Measurements from ENCODE around the gene CHURC1.

Gene CHURC1

GRCh38 chr14:64942531-64943111, 28.4 kb downstream of the CHURC1 start, which contains the start of gene GPX2:
TSS of gene GPX2 (minus strand) at chr14:64942745. CDS start at chr14:64942726, 19 bp downstream.
- no peak within 1 kb of the TSS for H3K9ac ChIP-seq (ENCODE audit: low read length)
- no peak within 1 kb of the TSS for H3K4me3 ChIP-seq (ENCODE audit: low read length)
- no peaks in the 10 kb centered on the region for H3K9me3 ChIP-seq (ENCODE audit: control insufficient read depth, low read depth, low read length)
- no peaks in the 10 kb centered on the region for H3K27me3 ChIP-seq (ENCODE audit: control insufficient read depth, insufficient read depth, low read length)
- no peak within 1 kb of the TSS for H3K27ac ChIP-seq (ENCODE audit: low read length)
- no peaks in the 10 kb centered on the region for H3K36me3 ChIP-seq (ENCODE audit: control insufficient read depth, low read depth, low read length)
- H3K4me1 ChIP-seq (ENCODE audit: control insufficient read depth, low read depth, low read length) = peaks cover 5% of the 10 kb centered on the region

GRCh38 chr14:64943556-64943955, 29.3 kb downstream of the CHURC1 start:
- Histone ChIP-seq H3K36me3 (ENCODE audit: control insufficient read depth, low read depth, low read length) (peaks cover 2% of the 10 kb centered on the region), H3K4me3 (ENCODE audit: low read length) (no peak overlapping the region), H3K4me1 (ENCODE audit: control insufficient read depth, low read depth, low read length) (peaks cover 5% of the 10 kb centered on the region), H3K9me3 (ENCODE audit: control insufficient read depth, low read depth, low read length) (no peaks in the 10 kb centered on the region), H3K9ac (ENCODE audit: low read length) (no peak overlapping the region), H3K27ac (ENCODE audit: low read length) (no peak overlapping the region), H3K27me3 (ENCODE audit: control insufficient read depth, insufficient read depth, low read length) (no peaks in the 10 kb centered on the region)

GRCh38 chr14:64944041-64944440, 29.8 kb downstream of the CHURC1 start:
- H3K9me3 ChIP-seq (ENCODE audit: control insufficient read depth, low read depth, low read length) = no peaks in the 10 kb centered on the region
- H3K27ac ChIP-seq (ENCODE audit: low read length) = no peak overlapping the region
- H3K27me3 ChIP-seq (ENCODE audit: control insufficient read depth, insufficient read depth, low read length) = no peaks in the 10 kb centered on the region
- peaks cover 2% of the 10 kb centered on the region for H3K36me3 ChIP-seq (ENCODE audit: control insufficient read depth, low read depth, low read length)
- peaks cover 5% of the 10 kb centered on the region for H3K4me1 ChIP-seq (ENCODE audit: control insufficient read depth, low read depth, low read length)
- no peak overlapping the region for H3K9ac ChIP-seq (ENCODE audit: low read length)
- H3K4me3 ChIP-seq (ENCODE audit: low read length) = no peak overlapping the region

- no peak overlapping the region for H3K4me3 ChIP-seq (ENCODE audit: low read length)
- H3K4me1 ChIP-seq (ENCODE audit: control insufficient read depth, low read depth, low read length) = peaks cover 5% of the 10 kb centered on the region
- peaks cover 2% of the 10 kb centered on the region for H3K36me3 ChIP-seq (ENCODE audit: control insufficient read depth, low read depth, low read length)
- H3K9ac ChIP-seq (ENCODE audit: low read length) = no peak overlapping the region
- H3K27ac ChIP-seq (ENCODE audit: low read length) = no peak overlapping the region
- H3K27me3 ChIP-seq (ENCODE audit: control insufficient read depth, insufficient read depth, low read length) = no peaks in the 10 kb centered on the region
- H3K9me3 ChIP-seq (ENCODE audit: control insufficient read depth, low read depth, low read length) = no peaks in the 10 kb centered on the region
Measured at GRCh38 chr14:64944861-64945260, 30.6 kb downstream of the CHURC1 start.

GRCh38 chr14:64945431-64946178, 31.4 kb downstream of the CHURC1 start:
- Histone ChIP-seq H3K36me3 (ENCODE audit: control insufficient read depth, low read depth, low read length) (peaks cover 2% of the 10 kb centered on the region), H3K4me3 (ENCODE audit: low read length) (no peak overlapping the region), H3K27me3 (ENCODE audit: control insufficient read depth, insufficient read depth, low read length) (no peaks in the 10 kb centered on the region), H3K4me1 (ENCODE audit: control insufficient read depth, low read depth, low read length) (peaks cover 5% of the 10 kb centered on the region), H3K9me3 (ENCODE audit: control insufficient read depth, low read depth, low read length) (no peaks in the 10 kb centered on the region), H3K9ac (ENCODE audit: low read length) (no peak overlapping the region), H3K27ac (ENCODE audit: low read length) (no peak overlapping the region)

GRCh38 chr14:64946310-64947045, 32.2 kb downstream of the CHURC1 start:
- Histone ChIP-seq H3K9me3 (ENCODE audit: control insufficient read depth, low read depth, low read length) (no peaks in the 10 kb centered on the region), H3K9ac (ENCODE audit: low read length) (no peak overlapping the region), H3K4me1 (ENCODE audit: control insufficient read depth, low read depth, low read length) (peaks cover 5% of the 10 kb centered on the region), H3K4me3 (ENCODE audit: low read length) (no peak overlapping the region), H3K36me3 (ENCODE audit: control insufficient read depth, low read depth, low read length) (peaks cover 7% of the 10 kb centered on the region), H3K27ac (ENCODE audit: low read length) (no peak overlapping the region), H3K27me3 (ENCODE audit: control insufficient read depth, insufficient read depth, low read length) (no peaks in the 10 kb centered on the region)

- peaks cover 5% of the 10 kb centered on the region for H3K4me1 ChIP-seq (ENCODE audit: control insufficient read depth, low read depth, low read length)
- H3K4me3 ChIP-seq (ENCODE audit: low read length) = no peak overlapping the region
- H3K9me3 ChIP-seq (ENCODE audit: control insufficient read depth, low read depth, low read length) = no peaks in the 10 kb centered on the region
- no peaks in the 10 kb centered on the region for H3K27me3 ChIP-seq (ENCODE audit: control insufficient read depth, insufficient read depth, low read length)
- H3K27ac ChIP-seq (ENCODE audit: low read length) = no peak overlapping the region
- H3K36me3 ChIP-seq (ENCODE audit: control insufficient read depth, low read depth, low read length) = peaks cover 8% of the 10 kb centered on the region
- H3K9ac ChIP-seq (ENCODE audit: low read length) = no peak overlapping the region
Measured at GRCh38 chr14:64947710-64948611, 33.7 kb downstream of the CHURC1 start.

- Histone ChIP-seq H3K27ac (ENCODE audit: low read length) (no peak overlapping the region), H3K4me1 (ENCODE audit: control insufficient read depth, low read depth, low read length) (peaks cover 5% of the 10 kb centered on the region), H3K9ac (ENCODE audit: low read length) (no peak overlapping the region), H3K4me3 (ENCODE audit: low read length) (no peak overlapping the region), H3K27me3 (ENCODE audit: control insufficient read depth, insufficient read depth, low read length) (no peaks in the 10 kb centered on the region), H3K9me3 (ENCODE audit: control insufficient read depth, low read depth, low read length) (no peaks in the 10 kb centered on the region), H3K36me3 (ENCODE audit: control insufficient read depth, low read depth, low read length) (peaks cover 8% of the 10 kb centered on the region)
Measured at GRCh38 chr14:64948612-64949210, 34.5 kb downstream of the CHURC1 start.

- Histone ChIP-seq H3K4me1 (ENCODE audit: control insufficient read depth, low read depth, low read length) (peaks cover 8% of the 10 kb centered on the region), H3K36me3 (ENCODE audit: control insufficient read depth, low read depth, low read length) (peaks cover 8% of the 10 kb centered on the region), H3K9ac (ENCODE audit: low read length) (no peak overlapping the region), H3K27me3 (ENCODE audit: control insufficient read depth, insufficient read depth, low read length) (no peaks in the 10 kb centered on the region), H3K4me3 (ENCODE audit: low read length) (no peak overlapping the region), H3K27ac (ENCODE audit: low read length) (no peak overlapping the region), H3K9me3 (ENCODE audit: control insufficient read depth, low read depth, low read length) (no peaks in the 10 kb centered on the region)
Measured at GRCh38 chr14:64950889-64951288, 36.6 kb downstream of the CHURC1 start.

- Histone ChIP-seq H3K9ac (ENCODE audit: low read length) (no peak overlapping the region), H3K27me3 (ENCODE audit: control insufficient read depth, insufficient read depth, low read length) (no peaks in the 10 kb centered on the region), H3K36me3 (ENCODE audit: control insufficient read depth, low read depth, low read length) (peaks cover 8% of the 10 kb centered on the region), H3K4me1 (ENCODE audit: control insufficient read depth, low read depth, low read length) (peaks cover 12% of the 10 kb centered on the region), H3K9me3 (ENCODE audit: control insufficient read depth, low read depth, low read length) (no peaks in the 10 kb centered on the region), H3K27ac (ENCODE audit: low read length) (no peak overlapping the region), H3K4me3 (ENCODE audit: low read length) (no peak overlapping the region)
Measured at GRCh38 chr14:64951291-64951690, 37.0 kb downstream of the CHURC1 start.

- Histone ChIP-seq H3K27ac (ENCODE audit: low read length) (no peak overlapping the region), H3K36me3 (ENCODE audit: control insufficient read depth, low read depth, low read length) (peaks cover 8% of the 10 kb centered on the region), H3K4me3 (ENCODE audit: low read length) (no peak overlapping the region), H3K4me1 (ENCODE audit: control insufficient read depth, low read depth, low read length) (peaks cover 17% of the 10 kb centered on the region), H3K27me3 (ENCODE audit: control insufficient read depth, insufficient read depth, low read length) (no peaks in the 10 kb centered on the region), H3K9me3 (ENCODE audit: control insufficient read depth, low read depth, low read length) (no peaks in the 10 kb centered on the region), H3K9ac (ENCODE audit: low read length) (no peak overlapping the region)
Measured at GRCh38 chr14:64951724-64952123, 37.5 kb downstream of the CHURC1 start.
